Right lobe of liver (tissue), 4 donors: Measurements from ENCODE around the gene UXS1.

Experiments used
- POLR2A ChIP-seq: fragments of 450-650 bp; IDR thresholded peaks from one replicate; pipeline ENCODE4 v1.6.1; 2017; ENCODE audit warnings: antibody characterized with exemption, mild to moderate bottlenecking
- TF ChIP-seq, protein P1 (sequence below), 4 donors: fragments of 200-600 bp in 3 of 4; fragments of 450-650 bp in 1 of 4; IDR thresholded peaks; one replicate each; pipeline versions ENCODE4 v1.5.1 to v1.8.0; 2016 to 2022; ENCODE audit warnings: antibody characterized with exemption in 4 of 4, mild to moderate bottlenecking in 2 of 4
- donor health status: DM: no; HTN: no; CAD: no.
- donor health status: DM: no; HTN: no; CAD: no.
- donor health status: DM: no; HTN: yes; CAD: no.

DNA sequence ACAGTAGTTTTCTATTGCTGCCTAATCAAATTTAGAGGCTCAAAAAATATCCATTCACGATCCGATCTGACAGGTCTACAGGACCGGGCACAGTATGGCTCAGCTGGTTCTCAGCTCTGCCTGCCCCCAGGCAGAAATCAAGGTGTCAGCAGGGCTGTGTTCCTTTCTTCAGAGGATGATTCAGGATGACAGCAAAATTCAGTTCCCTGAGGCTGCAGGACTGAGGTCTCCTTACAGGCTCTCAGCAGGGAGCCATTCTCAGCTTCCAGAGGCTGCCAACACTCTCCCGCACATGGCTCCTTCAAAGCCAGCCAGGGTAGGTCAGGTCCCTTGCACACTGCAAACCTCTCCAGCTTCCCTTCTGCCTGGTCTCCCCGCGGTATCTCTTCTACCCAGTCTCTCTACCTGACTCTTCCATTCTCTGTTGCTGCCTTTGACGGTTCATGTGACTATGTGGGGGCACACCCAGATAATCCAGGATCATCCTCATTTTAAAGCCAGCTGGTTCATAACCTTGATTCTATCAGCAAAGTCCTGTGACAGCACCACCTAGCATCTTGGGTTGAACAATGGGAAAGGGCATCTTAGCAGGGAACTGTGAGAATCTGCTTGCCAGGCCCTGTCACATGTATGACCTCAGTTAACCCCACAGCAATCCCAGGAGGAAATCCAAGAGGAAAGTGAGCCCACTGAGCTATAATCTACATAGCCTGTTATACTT, 50.4 kb downstream of the UXS1 start:
- TF ChIP-seq, protein P1, sequence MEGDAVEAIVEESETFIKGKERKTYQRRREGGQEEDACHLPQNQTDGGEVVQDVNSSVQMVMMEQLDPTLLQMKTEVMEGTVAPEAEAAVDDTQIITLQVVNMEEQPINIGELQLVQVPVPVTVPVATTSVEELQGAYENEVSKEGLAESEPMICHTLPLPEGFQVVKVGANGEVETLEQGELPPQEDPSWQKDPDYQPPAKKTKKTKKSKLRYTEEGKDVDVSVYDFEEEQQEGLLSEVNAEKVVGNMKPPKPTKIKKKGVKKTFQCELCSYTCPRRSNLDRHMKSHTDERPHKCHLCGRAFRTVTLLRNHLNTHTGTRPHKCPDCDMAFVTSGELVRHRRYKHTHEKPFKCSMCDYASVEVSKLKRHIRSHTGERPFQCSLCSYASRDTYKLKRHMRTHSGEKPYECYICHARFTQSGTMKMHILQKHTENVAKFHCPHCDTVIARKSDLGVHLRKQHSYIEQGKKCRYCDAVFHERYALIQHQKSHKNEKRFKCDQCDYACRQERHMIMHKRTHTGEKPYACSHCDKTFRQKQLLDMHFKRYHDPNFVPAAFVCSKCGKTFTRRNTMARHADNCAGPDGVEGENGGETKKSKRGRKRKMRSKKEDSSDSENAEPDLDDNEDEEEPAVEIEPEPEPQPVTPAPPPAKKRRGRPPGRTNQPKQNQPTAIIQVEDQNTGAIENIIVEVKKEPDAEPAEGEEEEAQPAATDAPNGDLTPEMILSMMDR (IDR thresholded peaks at IDR 0.05) = no peak
- no peak for TF ChIP-seq POLR2A
